ENCODE measurements around the gene ZNF326.

ZNF326 gene

DNA sequence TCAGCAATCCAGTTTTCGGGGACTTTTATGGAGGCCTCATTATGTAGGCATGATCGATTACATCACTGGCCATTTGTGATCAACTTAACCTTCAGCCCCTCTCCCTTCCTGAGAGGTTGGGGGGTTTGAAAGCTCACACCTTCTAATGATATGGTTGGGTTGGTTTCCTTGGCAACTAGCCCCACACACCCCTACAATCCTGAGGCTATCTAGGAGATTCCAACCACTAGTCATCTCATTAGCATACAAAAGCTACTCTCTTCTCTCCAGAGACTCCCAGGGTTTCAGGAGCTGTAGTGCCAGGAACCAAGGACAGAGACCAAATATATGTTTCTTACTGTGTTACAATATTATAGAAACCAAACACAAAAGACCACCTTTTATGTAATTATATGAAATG is 35.2 kb upstream of the ZNF326 start:
- TF ChIP-seq, protein P1, sequence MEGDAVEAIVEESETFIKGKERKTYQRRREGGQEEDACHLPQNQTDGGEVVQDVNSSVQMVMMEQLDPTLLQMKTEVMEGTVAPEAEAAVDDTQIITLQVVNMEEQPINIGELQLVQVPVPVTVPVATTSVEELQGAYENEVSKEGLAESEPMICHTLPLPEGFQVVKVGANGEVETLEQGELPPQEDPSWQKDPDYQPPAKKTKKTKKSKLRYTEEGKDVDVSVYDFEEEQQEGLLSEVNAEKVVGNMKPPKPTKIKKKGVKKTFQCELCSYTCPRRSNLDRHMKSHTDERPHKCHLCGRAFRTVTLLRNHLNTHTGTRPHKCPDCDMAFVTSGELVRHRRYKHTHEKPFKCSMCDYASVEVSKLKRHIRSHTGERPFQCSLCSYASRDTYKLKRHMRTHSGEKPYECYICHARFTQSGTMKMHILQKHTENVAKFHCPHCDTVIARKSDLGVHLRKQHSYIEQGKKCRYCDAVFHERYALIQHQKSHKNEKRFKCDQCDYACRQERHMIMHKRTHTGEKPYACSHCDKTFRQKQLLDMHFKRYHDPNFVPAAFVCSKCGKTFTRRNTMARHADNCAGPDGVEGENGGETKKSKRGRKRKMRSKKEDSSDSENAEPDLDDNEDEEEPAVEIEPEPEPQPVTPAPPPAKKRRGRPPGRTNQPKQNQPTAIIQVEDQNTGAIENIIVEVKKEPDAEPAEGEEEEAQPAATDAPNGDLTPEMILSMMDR (IDR thresholded peaks at IDR 0.05) = no peak

DNA sequence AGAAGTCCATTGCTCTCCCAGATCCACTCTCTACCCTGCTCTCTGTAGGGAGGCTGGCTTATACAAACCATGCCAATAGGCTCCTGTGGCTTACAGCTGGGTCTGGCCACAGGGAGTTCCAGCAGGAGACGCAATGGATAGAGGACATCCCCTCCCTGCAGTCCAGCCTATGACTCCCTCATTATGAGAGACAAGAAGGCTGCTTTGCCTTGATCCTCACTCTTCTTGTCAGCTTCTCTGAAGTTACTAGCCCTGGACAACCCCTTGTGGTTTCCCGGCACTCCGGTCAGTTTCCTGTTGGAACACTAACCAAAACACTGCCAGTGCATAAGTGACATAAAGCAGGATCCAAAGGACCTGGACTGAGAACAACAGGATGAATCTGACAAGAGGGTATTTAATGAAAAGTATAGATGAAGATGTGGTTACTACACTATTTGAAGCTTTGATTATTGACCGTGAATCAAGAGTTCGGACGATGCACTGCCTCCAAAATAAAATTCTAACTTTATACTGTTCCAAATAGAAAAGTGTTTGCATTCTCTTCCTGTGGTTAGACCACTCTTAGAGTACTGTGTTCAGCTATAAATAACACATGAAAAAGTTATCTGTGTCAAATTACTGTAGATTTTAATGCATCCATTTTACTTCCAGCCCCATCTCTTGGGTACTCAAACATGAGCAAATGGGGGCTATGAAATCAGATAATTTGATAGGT is 32.7 kb upstream of the ZNF326 start:
- TF ChIP-seq, protein P1 (IDR thresholded peaks at IDR 0.05) = no peak

DNA sequence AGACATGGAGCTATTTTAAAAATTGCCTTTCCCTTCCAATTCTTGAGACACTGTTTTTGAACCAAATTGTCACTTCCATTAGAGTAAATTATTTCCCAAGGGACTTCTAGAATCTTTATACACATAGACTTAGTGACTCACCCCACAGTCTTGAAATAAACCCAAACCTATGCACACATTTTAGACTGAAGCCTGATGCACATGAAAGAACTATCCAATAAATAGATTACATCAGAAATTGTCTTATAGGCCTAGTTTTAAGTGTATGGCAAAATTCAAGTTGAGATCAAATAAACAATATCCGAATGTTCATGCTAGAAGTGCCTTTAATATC is 32.2 kb upstream of the ZNF326 start:
- TF ChIP-seq, protein P1 (IDR thresholded peaks at IDR 0.05) = no peak

DNA sequence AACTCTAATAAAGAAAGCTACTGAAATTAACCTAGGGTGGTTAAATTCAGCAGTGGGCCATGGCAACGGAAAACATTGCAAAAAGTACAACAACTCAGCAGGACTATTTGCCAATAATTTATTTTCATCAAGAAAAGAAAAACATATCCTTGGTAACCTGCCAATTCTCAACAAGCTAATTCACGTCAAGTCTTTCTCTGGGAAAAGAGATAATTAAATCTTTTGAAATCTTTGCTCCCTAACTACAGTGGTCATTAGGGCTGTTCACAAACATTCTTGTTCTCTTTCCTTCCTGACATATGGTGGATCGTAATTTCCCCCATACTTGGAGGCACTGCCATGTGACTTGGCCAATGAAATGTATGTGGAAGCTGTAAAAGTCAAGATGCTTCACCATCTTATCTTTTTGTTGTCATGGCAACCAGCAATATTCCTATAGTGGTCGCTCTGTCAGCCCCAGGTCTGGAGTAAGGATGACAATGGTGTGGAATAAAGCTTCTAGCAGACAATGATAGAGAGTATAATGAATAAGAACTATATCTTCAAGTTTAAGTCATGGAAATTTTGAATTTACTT is 29.6 kb upstream of the ZNF326 start:
- TF ChIP-seq, protein P1 (IDR thresholded peaks at IDR 0.05) = no peak

DNA sequence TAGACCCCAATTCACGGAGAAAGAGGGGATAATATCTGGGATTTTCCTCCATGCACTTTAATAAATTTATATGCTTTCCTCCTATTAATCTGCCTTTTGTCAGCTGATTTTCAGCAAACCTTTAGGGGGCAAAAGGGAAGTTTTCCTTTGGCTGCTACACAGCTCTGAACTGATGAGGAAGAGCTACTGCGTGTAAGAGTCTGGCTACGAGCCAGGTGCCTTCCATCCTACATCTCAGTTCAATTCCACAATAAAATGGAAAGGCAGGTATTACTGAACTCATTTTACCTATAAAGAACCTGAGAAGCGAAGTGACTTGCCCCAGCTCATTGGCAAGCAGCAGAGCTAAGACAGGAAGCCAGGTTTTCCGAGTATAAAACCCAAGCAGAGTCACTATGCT is 28.3 kb upstream of the ZNF326 start:
- TF ChIP-seq, protein P1 (IDR thresholded peaks at IDR 0.05) = no peak

DNA sequence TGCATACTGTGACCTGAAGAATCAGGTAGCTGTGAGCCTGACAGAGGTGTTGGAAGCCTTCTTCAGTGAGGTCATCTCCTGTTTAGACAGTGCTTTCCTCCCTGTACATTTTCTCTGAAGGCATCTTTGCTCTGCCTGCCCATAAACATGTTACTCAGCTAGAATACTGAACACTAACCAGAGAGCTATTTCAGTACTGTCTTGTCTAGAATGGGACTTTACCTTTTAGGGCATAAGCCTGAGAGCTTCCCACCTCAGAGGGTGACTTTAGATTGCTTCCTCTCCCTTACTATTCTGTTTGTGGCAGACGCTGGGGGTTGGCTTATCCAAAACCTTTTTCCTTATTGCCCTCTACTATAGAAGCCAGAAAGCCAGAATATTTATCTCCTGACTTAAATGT is 23.3 kb upstream of the ZNF326 start:
- TF ChIP-seq, protein P1 (IDR thresholded peaks at IDR 0.05) = no peak

DNA sequence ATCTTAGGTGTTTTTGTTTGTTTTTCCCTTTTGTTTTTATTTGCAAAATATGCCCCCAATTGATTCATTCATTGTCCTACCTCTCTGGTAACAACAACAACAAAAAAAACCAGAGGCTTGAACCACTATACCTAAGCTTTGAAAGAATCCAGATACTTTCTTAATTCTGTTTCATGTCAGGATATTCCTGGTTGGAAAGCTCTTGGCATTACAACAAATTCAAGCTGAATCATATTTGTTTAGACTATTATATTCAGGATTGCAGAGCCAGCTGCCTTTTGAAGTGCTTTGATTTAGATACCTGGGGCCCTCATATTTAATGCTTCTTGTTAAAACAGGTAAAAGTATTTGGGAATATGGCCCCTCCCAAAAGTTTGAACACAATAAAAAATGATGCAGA is 22.9 kb upstream of the ZNF326 start:
- TF ChIP-seq, protein P1 (IDR thresholded peaks at IDR 0.05) = no peak
